HG03442 (cell line): ENCODE measurements around the gene PTPN1.
"Not testable (repeated sequence)": the region's sequence is repeated elsewhere in the genome, so short reads cannot be mapped to it uniquely, and the experiment has no call there.

Source experiments
- ATAC-seq: cut with Tn5 transposase; IDR thresholded peaks from one replicate; pipeline ENCODE4 v1.9.1; 2021; ENCODE audit warnings: mild to moderate bottlenecking, moderate library complexity; ENCODE audit not compliant: unreplicated experiment

The PTPN1 gene

DNA sequence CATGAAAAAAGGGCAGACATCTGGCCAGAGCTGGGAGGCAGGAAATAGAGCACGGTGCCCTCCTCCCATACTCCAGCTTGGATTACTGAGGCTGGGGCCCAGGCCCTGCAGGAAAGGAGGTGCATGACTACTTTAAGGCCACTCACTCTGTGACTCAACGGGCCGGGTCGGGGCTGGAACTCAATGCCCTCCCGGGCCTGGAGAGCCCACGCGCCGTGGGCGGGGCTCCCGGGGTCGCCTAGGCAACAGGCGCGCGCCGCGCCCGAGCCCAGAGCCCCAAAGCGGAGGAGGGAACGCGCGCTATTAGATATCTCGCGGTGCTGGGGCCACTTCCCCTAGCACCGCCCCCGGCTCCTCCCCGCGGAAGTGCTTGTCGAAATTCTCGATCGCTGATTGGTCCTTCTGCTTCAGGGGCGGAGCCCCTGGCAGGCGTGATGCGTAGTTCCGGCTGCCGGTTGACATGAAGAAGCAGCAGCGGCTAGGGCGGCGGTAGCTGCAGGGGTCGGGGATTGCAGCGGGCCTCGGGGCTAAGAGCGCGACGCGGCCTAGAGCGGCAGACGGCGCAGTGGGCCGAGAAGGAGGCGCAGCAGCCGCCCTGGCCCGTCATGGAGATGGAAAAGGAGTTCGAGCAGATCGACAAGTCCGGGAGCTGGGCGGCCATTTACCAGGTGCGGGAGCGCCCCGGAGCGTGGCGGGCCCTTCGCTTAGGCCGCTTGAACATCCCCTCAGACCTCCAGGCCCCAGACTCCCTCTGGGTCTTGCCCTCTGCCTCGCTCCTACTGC, at the start of gene PTPN1:
Gene PTPN1, plus strand, starts transcription at position 461 of the 783 bp plus-strand sequence. Its CDS starts 145 bp downstream, at position 606.
- peak; percentile 87 for ATAC-seq

DNA sequence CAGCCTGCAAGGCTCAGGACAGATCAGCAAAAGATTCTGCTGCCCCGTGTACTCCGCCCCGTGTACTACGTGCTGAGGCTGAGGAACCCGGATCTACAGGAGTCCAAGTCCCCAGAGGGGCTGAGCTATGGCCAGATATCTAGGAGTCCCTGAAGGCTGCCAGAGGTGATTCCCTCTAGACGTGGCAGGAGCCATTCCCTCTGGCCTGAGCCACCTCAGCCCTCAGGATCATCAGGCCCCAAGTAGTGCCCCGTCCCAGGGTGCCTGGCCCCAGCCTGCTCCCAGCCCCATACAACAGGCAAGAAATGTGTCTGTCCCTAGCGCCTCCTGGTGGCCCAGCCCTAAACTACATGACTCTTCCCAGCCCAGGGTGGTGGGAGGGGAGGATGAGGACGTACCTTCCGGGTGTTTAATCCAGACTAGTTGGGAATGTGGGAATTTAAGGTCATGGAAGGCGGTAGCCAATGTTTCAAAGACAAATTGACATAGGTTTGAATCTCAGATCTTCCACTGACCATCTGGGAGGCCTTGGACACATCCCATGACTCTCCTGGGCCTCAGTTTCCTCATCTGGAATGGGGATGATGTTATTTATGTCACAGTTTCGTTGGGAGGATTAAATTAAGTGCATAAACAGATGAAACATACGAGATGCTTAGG, 49.4 kb upstream of the PTPN1 start:
- ATAC-seq = peak; percentile 70

- no peak for ATAC-seq
These were observed 48.0 kb upstream of the PTPN1 start for GRCh38 chr20:50462093-50462690.

DNA sequence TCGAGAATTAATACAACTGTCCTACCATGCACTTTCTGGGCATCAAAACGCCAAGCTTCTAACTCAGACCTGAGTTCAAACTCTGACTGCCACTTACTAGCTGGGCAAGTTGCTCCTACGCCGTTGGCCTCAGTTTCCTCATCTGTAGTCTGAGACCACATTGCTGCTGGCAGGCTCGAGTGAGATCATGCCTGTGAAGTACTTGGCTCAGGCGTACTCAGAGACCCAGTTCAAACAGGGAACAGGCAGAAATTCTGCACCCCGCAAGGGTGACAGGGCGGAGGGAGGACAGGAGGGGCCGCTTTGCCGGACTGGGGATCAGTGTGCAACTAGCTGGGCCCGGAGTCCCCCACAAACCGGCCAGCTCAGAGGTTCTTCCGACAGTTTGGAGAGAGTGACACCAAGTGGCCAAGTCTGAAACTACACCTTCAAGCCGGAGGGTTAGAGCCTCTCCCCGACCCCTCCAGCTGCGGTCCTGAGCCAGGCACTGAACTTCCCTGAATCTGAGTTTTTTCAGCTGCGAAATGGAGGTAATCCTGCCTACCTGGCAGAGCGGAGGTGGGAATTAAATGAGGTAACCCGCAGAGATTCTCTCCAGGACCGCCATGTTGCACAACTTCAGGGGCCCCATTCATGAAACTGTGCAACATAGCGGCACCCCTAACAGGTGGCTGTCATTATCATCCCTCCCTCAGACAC, 46.0 kb upstream of the PTPN1 start:
- no peak for ATAC-seq

DNA sequence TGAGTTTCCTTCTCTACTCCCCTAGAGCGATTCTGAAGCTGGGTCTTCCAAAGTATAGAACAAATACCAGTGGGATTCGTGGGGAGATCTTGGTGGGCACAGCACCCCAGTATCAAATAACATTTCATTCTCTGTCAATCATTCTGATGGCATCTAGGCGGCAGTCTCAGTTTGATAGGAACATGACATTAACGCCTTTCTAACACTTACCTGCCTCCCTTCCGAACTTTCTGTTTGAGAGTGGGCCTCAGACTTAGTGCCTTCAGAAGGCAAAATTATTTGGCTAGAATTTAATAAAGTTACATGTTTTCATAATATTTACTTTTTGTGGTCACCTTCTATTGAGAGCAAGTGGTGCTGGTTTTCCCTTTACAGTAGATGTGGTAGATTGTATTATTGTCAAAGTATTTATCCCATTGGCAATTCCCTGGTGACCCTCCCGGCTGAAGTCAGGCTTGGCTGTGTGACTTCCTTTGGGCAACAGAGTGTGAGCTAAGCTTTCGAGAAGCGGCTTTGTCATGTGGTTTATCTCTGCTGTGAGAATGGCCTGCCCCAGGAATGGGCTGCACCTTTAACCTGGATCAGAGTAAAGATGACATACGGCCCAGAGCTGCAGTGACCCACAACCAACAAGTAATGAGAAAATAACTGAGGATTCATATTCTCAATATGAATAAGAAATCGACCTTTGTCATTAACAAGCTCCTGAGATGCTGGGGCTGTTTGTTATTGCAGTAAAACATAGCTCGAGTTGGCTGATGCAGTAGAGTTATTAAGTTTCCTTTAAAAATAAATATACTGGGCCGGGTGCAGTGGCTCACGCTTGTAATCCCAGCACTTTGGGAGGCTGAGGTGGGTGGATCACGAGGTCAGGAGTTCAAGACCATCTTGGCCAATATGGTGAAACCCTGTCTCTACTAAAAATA, 45.2 kb upstream of the PTPN1 start:
- no peak for ATAC-seq

GRCh38 chr20:50467174-50467573, 43.0 kb upstream of the PTPN1 start:
- ATAC-seq = no peak

- no peak for ATAC-seq
These were observed 42.3 kb upstream of the PTPN1 start for GRCh38 chr20:50467718-50468356.

- ATAC-seq = no peak
These were observed 41.8 kb upstream of the PTPN1 start for GRCh38 chr20:50468378-50468798.

DNA sequence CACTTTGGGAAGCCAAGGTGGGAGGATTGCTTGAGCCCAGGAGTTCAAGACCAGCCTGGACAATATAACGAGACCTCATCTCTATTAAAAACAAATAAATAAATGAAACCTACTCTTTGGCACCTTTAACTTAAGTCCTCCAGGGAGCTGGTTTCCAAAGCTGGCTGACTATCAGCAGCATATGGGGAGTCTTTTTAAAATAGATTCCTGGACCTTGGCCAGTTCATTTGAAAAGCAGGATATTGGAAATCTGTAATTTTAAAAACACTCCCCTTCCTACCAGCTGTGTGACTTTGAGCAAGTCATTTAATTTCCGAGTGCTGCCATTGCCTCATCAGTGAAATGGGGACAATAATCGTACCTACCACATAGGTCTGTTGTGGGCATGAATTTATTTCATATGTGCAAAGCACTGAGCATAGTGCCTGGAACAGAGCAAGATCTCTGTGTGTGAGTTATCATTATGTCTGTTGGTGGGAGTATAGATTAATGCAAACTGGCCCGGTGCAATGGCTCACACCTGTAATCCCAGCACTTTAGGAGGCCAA, 40.9 kb upstream of the PTPN1 start:
- no peak for ATAC-seq

GRCh38 chr20:50469796-50470195, 40.4 kb upstream of the PTPN1 start:
- no peak for ATAC-seq

- no peak for ATAC-seq
These were observed 39.8 kb upstream of the PTPN1 start for GRCh38 chr20:50470264-50470858.

DNA sequence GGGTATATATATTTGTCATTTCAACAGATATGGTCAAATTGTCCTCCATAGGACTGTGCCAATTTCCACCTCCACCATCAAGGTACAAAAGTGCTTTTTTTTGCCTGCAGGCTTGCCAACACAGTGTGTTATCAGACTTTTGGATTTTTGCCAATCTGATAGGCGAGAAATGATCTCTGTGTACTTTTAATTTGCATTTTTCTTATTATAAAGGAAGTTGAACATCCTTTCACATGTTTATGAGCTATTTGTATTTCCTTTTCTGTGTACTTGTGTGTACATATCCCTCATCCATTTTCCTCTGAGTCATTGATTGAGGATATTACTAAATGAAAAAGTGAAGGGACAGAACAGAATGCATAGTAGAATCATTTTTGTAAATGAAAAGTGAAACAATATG, 39.0 kb upstream of the PTPN1 start:
- no peak for ATAC-seq

DNA sequence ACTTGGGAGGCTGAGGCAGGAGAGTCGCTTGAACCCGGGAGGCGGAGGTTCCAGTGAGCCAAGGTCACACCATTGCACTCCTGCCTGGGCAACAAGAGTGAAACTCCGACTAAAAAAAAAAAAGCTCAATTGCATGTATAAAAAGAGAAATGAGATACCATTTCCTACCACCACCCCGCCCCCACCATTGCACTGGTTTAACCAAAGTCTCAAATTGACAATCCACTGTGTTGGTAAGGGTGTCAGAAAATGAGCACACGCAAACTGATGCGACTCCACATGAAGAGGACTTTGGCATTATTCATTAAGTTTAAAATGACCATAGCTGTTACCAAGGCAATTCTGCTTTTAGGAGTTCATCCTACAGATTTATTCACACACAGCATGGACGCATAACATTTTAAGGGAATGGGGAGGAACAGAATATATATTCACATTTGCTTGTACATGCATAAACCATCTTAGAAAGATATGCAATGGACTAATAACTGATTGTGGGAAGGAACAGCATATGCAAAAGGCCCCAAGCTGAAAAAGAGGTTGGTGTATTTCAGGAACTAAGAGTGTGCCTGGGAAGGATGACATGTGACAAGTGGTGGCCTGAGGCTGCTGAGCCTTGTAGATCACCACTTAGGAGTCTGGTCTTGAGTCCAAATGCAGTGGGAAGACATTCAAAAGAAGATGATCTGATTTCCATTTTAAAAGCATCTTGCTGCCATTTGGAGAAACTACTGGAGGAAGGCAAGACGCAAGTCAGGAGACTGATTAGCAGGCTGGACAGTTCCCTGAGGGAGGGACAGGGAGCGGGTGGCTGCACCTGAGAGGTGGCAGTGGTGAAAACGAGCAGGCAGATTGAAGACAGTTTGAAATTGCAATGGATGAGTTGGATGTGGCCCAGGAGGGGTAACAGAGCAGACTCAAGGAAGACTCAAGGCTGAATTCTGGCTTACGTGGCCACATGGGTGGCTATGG, 37.2 kb upstream of the PTPN1 start:
- ATAC-seq = no peak

DNA sequence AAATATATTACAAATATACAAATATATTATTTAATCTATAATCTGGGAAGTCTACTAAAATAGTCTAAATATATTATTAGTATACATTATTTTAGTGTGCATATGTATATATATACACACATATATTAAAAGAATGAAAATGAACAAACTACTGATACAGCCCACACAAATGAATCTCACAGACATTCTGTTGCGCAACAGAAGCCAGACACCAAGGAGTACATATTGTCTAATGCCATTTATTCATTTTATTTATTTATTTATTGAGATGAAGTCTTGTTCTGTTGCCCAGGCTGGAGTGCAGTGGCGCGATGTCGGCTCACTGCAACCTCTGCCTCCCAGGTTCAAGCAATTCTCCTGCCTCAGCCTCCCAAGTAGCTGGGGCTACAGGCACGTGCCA, 35.8 kb upstream of the PTPN1 start:
- not testable (repeated sequence) for ATAC-seq

DNA sequence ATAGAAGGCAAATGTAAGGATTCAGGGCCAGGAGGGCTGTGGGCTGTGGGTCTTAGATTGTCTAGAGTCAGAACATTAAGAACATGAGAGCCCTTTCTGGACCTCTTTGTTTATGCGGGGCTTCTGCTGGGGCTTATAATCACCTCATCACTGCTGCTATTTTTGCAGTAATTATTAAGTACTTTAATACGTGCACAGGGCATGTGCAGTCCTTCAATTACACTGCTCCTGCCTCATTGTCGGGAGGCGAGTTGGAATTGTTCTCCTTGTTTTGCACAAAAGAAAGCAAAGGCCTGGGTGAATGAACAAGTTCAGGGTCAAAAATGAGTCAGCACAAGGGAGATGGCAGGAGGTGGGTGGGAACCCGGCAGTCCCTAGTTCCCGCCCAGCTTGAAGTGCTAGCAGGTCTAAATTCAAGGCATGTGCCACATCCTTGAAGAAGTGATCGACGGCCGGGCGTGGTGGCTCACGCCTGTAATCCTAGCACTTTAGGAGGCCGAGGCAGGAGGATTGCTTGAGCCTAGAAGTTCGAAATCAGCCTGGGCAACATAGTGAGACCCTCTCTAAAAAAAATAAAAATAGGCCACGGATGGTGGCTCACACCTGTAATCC, 34.4 kb upstream of the PTPN1 start:
- ATAC-seq = no peak

- no peak for ATAC-seq
These were observed 32.8 kb upstream of the PTPN1 start for GRCh38 chr20:50477239-50477872.
